ENCODE measurements around the gene NR5A2.

The NR5A2 gene

GRCh38 chr1:200037501-200037900, 10.0 kb downstream of the NR5A2 start:
- DNase-seq (ENCODE audit: extremely low spot score) = no peak
- ChIA-PET CTCF (no interaction called here), POLR2A (no interaction called here)
- TF ChIP-seq ELF4 (IDR thresholded peaks at IDR 0.05) (no peak), FOXK2 (IDR thresholded peaks at IDR 0.05) (no peak), TARDBP (IDR thresholded peaks at IDR 0.05) (no peak), L3MBTL2 (conservative IDR thresholded peaks at IDR 0.05) (no peak), HDGF (IDR thresholded peaks at IDR 0.05; ENCODE audit: borderline replicate concordance) (no peak), CTBP1 (IDR thresholded peaks at IDR 0.05; ENCODE audit: borderline replicate concordance) (no peak), SP1 (IDR thresholded peaks at IDR 0.05) (no peak), LEF1 (IDR thresholded peaks at IDR 0.05; ENCODE audit: borderline replicate concordance) (no peak), ZNF384 (IDR thresholded peaks at IDR 0.05) (no peak), FOXM1 (IDR thresholded peaks at IDR 0.05; ENCODE audit: borderline replicate concordance) (no peak), ARNT (IDR thresholded peaks at IDR 0.05) (no peak), NFRKB (IDR thresholded peaks at IDR 0.05) (no peak), PKNOX1 (IDR thresholded peaks at IDR 0.05) (no peak), BHLHE40 (IDR thresholded peaks at IDR 0.05; ENCODE audit: borderline replicate concordance) (no peak), FOXA1 (IDR thresholded peaks at IDR 0.05) (no peak), SUZ12 (IDR thresholded peaks at IDR 0.05) (no peak)

DNA sequence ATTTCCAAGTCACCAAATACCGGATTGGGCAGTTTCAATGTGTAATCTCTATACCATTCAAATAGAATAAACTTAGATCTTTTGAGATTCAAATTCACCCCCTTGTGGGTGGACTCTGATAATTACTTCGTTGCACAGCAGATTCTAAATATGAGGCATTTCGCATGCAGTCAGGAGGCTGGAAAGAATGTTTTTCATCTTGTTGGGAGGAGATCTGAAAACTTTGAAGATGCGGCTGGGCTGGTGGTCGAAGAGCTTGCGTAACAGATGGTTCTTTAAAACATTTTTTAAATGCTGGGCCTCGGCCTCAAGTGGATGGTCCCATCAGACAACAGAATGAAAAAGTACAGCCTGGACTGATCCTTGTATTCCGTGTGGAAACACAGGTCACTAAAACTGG, 10.4 kb downstream of the NR5A2 start:
- ChIA-PET CTCF (no interaction called here), POLR2A (no interaction called here)
- TF ChIP-seq SP1 (IDR thresholded peaks at IDR 0.05) (no peak), CTBP1 (IDR thresholded peaks at IDR 0.05; ENCODE audit: borderline replicate concordance) (no peak), FOXM1 (IDR thresholded peaks at IDR 0.05; ENCODE audit: borderline replicate concordance) (no peak), HDGF (IDR thresholded peaks at IDR 0.05; ENCODE audit: borderline replicate concordance) (no peak)
- DNase-seq (ENCODE audit: extremely low spot score) = no peak

- CTCF ChIA-PET = no interaction called here
- TF ChIP-seq HDGF (IDR thresholded peaks at IDR 0.05; ENCODE audit: borderline replicate concordance) = no peak
- no peak for TF ChIP-seq NFRKB (IDR thresholded peaks at IDR 0.05)
- TF ChIP-seq CTBP1 (IDR thresholded peaks at IDR 0.05; ENCODE audit: borderline replicate concordance) = no peak
- no peak for TF ChIP-seq ARNT (IDR thresholded peaks at IDR 0.05)
- no peak for TF ChIP-seq SP1 (IDR thresholded peaks at IDR 0.05)
- no peak for TF ChIP-seq FOXA1 (IDR thresholded peaks at IDR 0.05)
- no peak for TF ChIP-seq L3MBTL2 (conservative IDR thresholded peaks at IDR 0.05)
- no peak for TF ChIP-seq PKNOX1 (IDR thresholded peaks at IDR 0.05)
- no peak for TF ChIP-seq BHLHE40 (IDR thresholded peaks at IDR 0.05; ENCODE audit: borderline replicate concordance)
- TF ChIP-seq ELF4 (IDR thresholded peaks at IDR 0.05) = no peak
- TF ChIP-seq SUZ12 (IDR thresholded peaks at IDR 0.05) = no peak
- TF ChIP-seq FOXM1 (IDR thresholded peaks at IDR 0.05; ENCODE audit: borderline replicate concordance) = no peak
- TF ChIP-seq TARDBP (IDR thresholded peaks at IDR 0.05) = no peak
- no peak for TF ChIP-seq ZNF384 (IDR thresholded peaks at IDR 0.05)
- TF ChIP-seq FOXK2 (IDR thresholded peaks at IDR 0.05) = no peak
- TF ChIP-seq LEF1 (IDR thresholded peaks at IDR 0.05; ENCODE audit: borderline replicate concordance) = no peak
- DNase-seq (ENCODE audit: extremely low spot score) = no peak
- POLR2A ChIA-PET = no interaction called here
These were observed 10.9 kb downstream of the NR5A2 start for GRCh38 chr1:200038325-200038980.

DNA sequence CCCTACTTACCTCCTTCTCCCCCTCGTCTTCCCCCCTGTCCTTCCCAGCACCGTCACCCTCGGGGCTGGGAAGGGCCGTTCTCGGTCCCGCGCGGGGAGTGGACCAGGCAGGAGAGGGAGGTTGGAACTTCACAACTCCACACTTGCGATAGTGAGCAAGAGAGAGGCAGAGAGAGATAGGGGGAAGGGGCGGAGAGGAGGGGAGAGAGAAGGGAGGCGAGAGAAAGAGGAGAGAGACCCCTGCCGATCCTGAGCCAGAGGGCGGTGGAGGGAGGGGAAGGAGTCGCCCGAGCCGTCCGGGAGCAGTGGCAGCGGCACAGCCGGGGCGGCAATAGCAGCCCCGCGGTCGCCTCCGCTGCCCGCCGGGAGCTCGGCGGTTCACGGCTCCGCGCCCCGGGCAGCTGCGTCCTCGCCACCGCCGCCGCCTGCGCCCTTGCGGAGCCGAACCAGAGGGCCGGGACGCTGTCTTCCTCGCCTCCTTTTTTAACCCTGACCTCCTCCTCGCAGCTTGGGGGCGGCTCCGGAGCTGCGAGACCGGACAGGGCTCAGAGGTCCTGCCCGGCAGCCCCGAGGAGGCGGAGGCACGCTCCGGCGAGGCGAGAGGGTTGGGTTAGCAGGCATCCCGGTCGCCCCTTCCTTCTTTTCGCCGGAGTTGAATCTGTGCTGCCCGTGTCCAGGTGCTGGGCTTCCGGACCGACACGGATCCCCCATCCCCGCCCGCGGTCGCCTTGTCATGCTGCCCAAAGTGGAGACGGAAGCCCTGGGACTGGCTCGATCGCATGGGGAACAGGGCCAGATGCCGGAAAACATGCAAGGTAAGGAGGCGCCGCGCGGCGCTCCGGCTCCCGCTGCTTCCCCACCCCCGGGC, 11.7 kb downstream of the NR5A2 start:
- TF ChIP-seq FOXA1 (IDR thresholded peaks at IDR 0.05) (no peak), HDGF (IDR thresholded peaks at IDR 0.05; ENCODE audit: borderline replicate concordance) (no peak), L3MBTL2 (conservative IDR thresholded peaks at IDR 0.05) (peak; percentile 51)
- ChIA-PET POLR2A (no interaction called here), CTCF (interaction anchor here (0.9 kb wide), 1 partner anchor 11 kb away, joined by 5 read pairs; no protein-coding TSS in a partner anchor)
- DNase-seq (ENCODE audit: extremely low spot score) = peak; percentile 65

DNA sequence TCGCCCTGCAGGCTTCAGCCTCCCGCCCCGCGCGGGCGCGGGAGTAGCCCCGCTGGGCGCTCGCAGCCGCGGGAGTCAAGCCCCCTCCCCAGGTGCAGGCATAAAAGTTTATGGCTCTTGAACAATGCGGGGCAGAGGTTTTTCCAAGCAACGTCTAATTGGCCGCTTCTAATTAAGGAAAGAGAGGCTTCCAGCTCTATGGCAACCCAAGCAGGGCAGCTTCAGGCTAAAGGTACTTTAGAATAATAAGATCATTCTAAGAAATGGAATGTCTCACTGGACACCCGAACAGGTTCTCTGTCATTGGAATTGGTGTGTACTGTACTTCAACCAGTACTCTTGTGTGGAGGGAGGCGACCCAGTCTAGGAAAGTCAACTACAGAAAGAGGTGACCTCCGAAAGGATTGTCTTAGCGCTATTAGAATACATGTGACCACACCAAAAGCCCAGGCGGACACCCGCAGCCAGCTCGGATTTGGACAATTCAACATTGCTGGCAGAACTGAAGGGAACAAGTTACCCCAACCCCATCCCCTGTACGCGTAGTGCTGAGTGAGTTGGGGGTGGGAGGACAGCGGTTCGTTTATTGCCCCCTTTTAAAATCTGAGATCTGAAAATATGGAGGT, 12.5 kb downstream of the NR5A2 start:
- CTCF ChIA-PET = interaction anchor here (0.9 kb wide), 1 partner anchor 11 kb away, joined by 5 read pairs; no protein-coding TSS in a partner anchor
- POLR2A ChIA-PET = no interaction called here
- DNase-seq (ENCODE audit: extremely low spot score) = no peak
- no peak for TF ChIP-seq ELF4 (IDR thresholded peaks at IDR 0.05)
- no peak for TF ChIP-seq SUZ12 (IDR thresholded peaks at IDR 0.05)
- no peak for TF ChIP-seq BHLHE40 (IDR thresholded peaks at IDR 0.05; ENCODE audit: borderline replicate concordance)
- TF ChIP-seq NFRKB (IDR thresholded peaks at IDR 0.05) = no peak
- peak; percentile 26; the same call in 1 of the 2 replicates for TF ChIP-seq L3MBTL2 (conservative IDR thresholded peaks at IDR 0.05)
- no peak for TF ChIP-seq HDGF (IDR thresholded peaks at IDR 0.05; ENCODE audit: borderline replicate concordance)
- TF ChIP-seq SP1 (IDR thresholded peaks at IDR 0.05) = no peak
- no peak for TF ChIP-seq PKNOX1 (IDR thresholded peaks at IDR 0.05)

All from HEK293T (cell line).